Spleen (tissue), 11 donors: ENCODE results near the gene METTL2A. TPM values are rescaled to one million over a fixed set of nuclear protein-coding genes. Genes with fewer than 3 reads are reported as not detected.
"Not testable (repeated sequence)": the region's sequence is repeated elsewhere in the genome, so short reads cannot be mapped to it uniquely, and the experiment has no call there.

ENCODE experiments used
- DNase-seq: peaks from one replicate; pipeline ENCODE4 v3.0.0-alpha.2; 2020
- H3K27ac ChIP-seq, 8 donors: fragments of 200-600 bp; sonication (generic) in 7 of 8; 1 replicate in 4 of 8; 2 replicates in 4 of 8; pipeline versions ENCODE4 v1.5.0 to v1.8.0; 2016 to 2021; ENCODE audit warnings: inconsistent platforms in 4 of 8, mild to moderate bottlenecking in 4 of 8, moderate library complexity in 1 of 8
- H3K27me3 ChIP-seq, 7 donors: fragments of 200-600 bp; sonication (generic) in 6 of 7; replicated peaks in 1 of 7; 1 replicate in 4 of 7; 2 replicates in 3 of 7; pipeline versions ENCODE4 v1.5.0 to v1.8.0; 2016 to 2021; ENCODE audit warnings: inconsistent platforms in 3 of 7, mild to moderate bottlenecking in 1 of 7
- H3K36me3 ChIP-seq, 6 donors: fragments of 200-600 bp; sonication (generic) in 5 of 6; 1 replicate in 4 of 6; 2 replicates in 2 of 6; pipeline versions ENCODE4 v1.5.0 to v1.8.0; 2016 to 2021; ENCODE audit warnings: inconsistent platforms in 2 of 6
- H3K4me1 ChIP-seq, 6 donors: fragments of 200-600 bp; sonication (generic) in 5 of 6; 1 replicate in 3 of 6; 2 replicates in 3 of 6; pipeline versions ENCODE4 v1.5.0 to v1.8.0; 2016 to 2021; ENCODE audit warnings: inconsistent platforms in 3 of 6
- H3K4me3 ChIP-seq, 8 donors: fragments of 200-600 bp; sonication (generic) in 7 of 8; 1 replicate in 4 of 8; 2 replicates in 4 of 8; pipeline versions ENCODE4 v1.5.0 to v1.8.0; 2016 to 2021; ENCODE audit warnings: inconsistent platforms in 4 of 8, mild to moderate bottlenecking in 4 of 8, moderate library complexity in 2 of 8
- H3K9me3 ChIP-seq, 8 donors: fragments of 200-600 bp; sonication (generic) in 7 of 8; 1 replicate in 4 of 8; 2 replicates in 4 of 8; pipeline versions ENCODE4 v1.5.0 to v1.8.0; 2016 to 2021; ENCODE audit warnings: inconsistent platforms in 4 of 8
- CTCF ChIP-seq, 11 experiments: fragments of 200-600 bp in 7 of 11; fragments of 450-650 bp in 4 of 11; sonication (generic) in 4 of 11; IDR thresholded peaks in 8 of 11; conservative IDR thresholded peaks in 3 of 11; 1 replicate in 7 of 11; 2 replicates in 4 of 11; pipeline versions ENCODE4 v1.4.0 to v1.8.0; 2016 to 2021; ENCODE audit warnings: antibody characterized with exemption in 11 of 11, inconsistent platforms in 4 of 11, mild to moderate bottlenecking in 1 of 11
- POLR2A ChIP-seq, 3 donors: fragments of 450-650 bp; IDR thresholded peaks; one replicate each; pipeline ENCODE4 v1.5.1; 2017; ENCODE audit warnings: antibody characterized with exemption in 3 of 3, mild to moderate bottlenecking in 1 of 3
- POLR2AphosphoS5 ChIP-seq, 3 donors: sonication (generic); formaldehyde crosslinking; IDR thresholded peaks; one replicate each; pipeline ENCODE4 v1.5.1; 2017; ENCODE audit warnings: antibody characterized with exemption in 3 of 3
- WGBS, 5 donors: extraction: QIAGEN DNeasy Blood & Tissue Kit in 3 of 5; methylation state at CpG; one replicate each; pipeline versions ENCODE4 v1.1.5 to v1.1.7; 2013 to 2018; 5-methylcytosine and 5-hydroxymethylcytosine counted together
- intact Hi-C: fragments of 100-400 bp; cut with DNase I; formaldehyde crosslinking; loops from one replicate; pipeline ENCODE4 v1.15.0; 2023; ENCODE audit warnings: low total_unique reads
- polyA plus RNA-seq, 3 donors: library from polyadenylated mRNA; stranded (reverse); fragments of 200-250 nt; gene quantifications; one replicate each; pipeline ENCODE4 v1.2.1, GENCODE V29; 2013
- total RNA-seq, 7 donors: library from RNA; depleted of rRNA in 3 of 7; stranded (reverse); fragments of >200 nt in 3 of 7; fragmentation: NEBNext Ultra II Directional in 4 of 7; extraction: Animal tissue kit (Norgen Biotek cat#: 25700) in 4 of 7; gene quantifications; one replicate each; pipeline versions ENCODE4 v1.1.0 to v1.2.1, GENCODE V29; 2016 to 2021
- donor health status: healthy with polysubstance abuse.
- donor health status: DM: no; HTN: no; CAD: no; lungs with moderate emphysema.
- donor health status: DM: no; HTN: no; CAD: no.
- donor health status: Bipolar disorder and iron deficiency.
- donor health status: healthy.
- donor health status: DM: no; HTN: no; CAD: no.
- donor health status: DM: yes; HTN: yes; CAD: no.

The METTL2A gene
- total and polyA plus RNA-seq, 10 donors, result 3.8 to 16.1 (median 12.5) TPM

GRCh38 chr17:62444063-62444462, 20.4 kb downstream of the METTL2A start:
- H3K9me3 ChIP-seq, result no peaks in the 10 kb centered on the region
- H3K4me1 ChIP-seq, result no peaks in the 10 kb centered on the region
- 92 to 100% (median 97%) methylated on average over 4 of the region's 4 CpGs for WGBS, 5 donors
- TF ChIP-seq POLR2AphosphoS5 (IDR thresholded peaks at IDR 0.05) (no peak), POLR2A (IDR thresholded peaks at IDR 0.05) (no peak), CTCF (IDR thresholded peaks at IDR 0.05 in 8 of 11, conservative IDR thresholded peaks at IDR 0.05 in 3 of 11) (no peak)
- no peaks in the 10 kb centered on the region for H3K27me3 ChIP-seq
- peaks cover 0 to 96% (median 79%) of the 10 kb centered on the region in 6 donors for H3K36me3 ChIP-seq
- no peak overlapping the region for H3K27ac ChIP-seq
- H3K4me3 ChIP-seq, result no peak overlapping the region
- intact Hi-C loops, result no loop called here
- no peak for DNase-seq

GRCh38 chr17:62445791-62446190, 22.1 kb downstream of the METTL2A start:
- WGBS, 5 donors, result 91 to 92% (median 92%) methylated on average over 4 of the region's 4 CpGs
- H3K9me3 ChIP-seq, DNase-seq, H3K27me3 ChIP-seq, H3K4me1 ChIP-seq, H3K27ac ChIP-seq, intact Hi-C loops, H3K4me3 ChIP-seq: not testable (repeated sequence)
- peaks cover 0 to 92% (median 80%) of the 10 kb centered on the region in 6 donors for H3K36me3 ChIP-seq

- intact Hi-C loops, H3K4me3 ChIP-seq, DNase-seq, H3K27me3 ChIP-seq, H3K9me3 ChIP-seq: not testable (repeated sequence)
- Histone ChIP-seq H3K4me1 (peaks cover 0 to 31% (median 12%) of the 10 kb centered on the region in 6 donors), H3K27ac (peak overlapping the region in 5 of 8 donors; percentile 31 to 75 (median 61)), H3K36me3 (peaks cover 0 to 28% (median 25%) of the 10 kb centered on the region in 6 donors)
- WGBS, 5 donors, result 46 to 84% (median 77%) methylated on average over 4 of the region's 4 CpGs
Measured at GRCh38 chr17:62452195-62452594, 28.5 kb downstream of the METTL2A start.

GRCh38 chr17:62453041-62453440, 29.3 kb downstream of the METTL2A start:
- Histone ChIP-seq H3K36me3 (peaks cover 0 to 19% (median 17%) of the 10 kb centered on the region in 6 donors), H3K27ac (peak overlapping the region in 4 of 8 donors; percentile 56 to 75 (median 64)), H3K4me1 (peaks cover 0 to 31% (median 12%) of the 10 kb centered on the region in 6 donors)
- WGBS, 5 donors, result 73 to 89% (median 82%) methylated on average over 5 of the region's 5 CpGs
- intact Hi-C loops, DNase-seq, H3K27me3 ChIP-seq, H3K9me3 ChIP-seq, H3K4me3 ChIP-seq: not testable (repeated sequence)

- peak overlapping the region in 1 of 8 donors; percentile 17 for H3K4me3 ChIP-seq
- H3K4me1 ChIP-seq, result peaks cover 0 to 31% (median 12%) of the 10 kb centered on the region in 6 donors
- H3K36me3 ChIP-seq, result peaks cover 0 to 13% (median 11%) of the 10 kb centered on the region in 6 donors
- DNase-seq, H3K9me3 ChIP-seq, H3K27me3 ChIP-seq, intact Hi-C loops: not testable (repeated sequence)
- WGBS, 5 donors, result 50 to 71% (median 54%) methylated on average over 4 of the region's 4 CpGs
- peak overlapping the region in 5 of 8 donors; percentile 56 to 75 (median 61) for H3K27ac ChIP-seq
Measured at GRCh38 chr17:62453656-62454055, 30.0 kb downstream of the METTL2A start.

- H3K27me3 ChIP-seq, H3K36me3 ChIP-seq, DNase-seq, intact Hi-C loops, H3K9me3 ChIP-seq: not testable (repeated sequence)
- peak overlapping the region in 1 of 8 donors; percentile 17 for H3K4me3 ChIP-seq
- peak overlapping the region in 5 of 8 donors; percentile 56 to 75 (median 61) for H3K27ac ChIP-seq
- peak in 1 of 3 donors; percentile 17 for TF ChIP-seq POLR2AphosphoS5 (IDR thresholded peaks at IDR 0.05)
- 50 to 70% (median 67%) methylated on average over 3 of the region's 3 CpGs for whole genome bisulfite sequencing, 5 donors
- peaks cover 0 to 31% (median 12%) of the 10 kb centered on the region in 6 donors for H3K4me1 ChIP-seq
Measured at GRCh38 chr17:62454111-62454510, 30.4 kb downstream of the METTL2A start.

- Histone ChIP-seq H3K27me3 (no peaks in the 10 kb centered on the region), H3K36me3 (no peaks in the 10 kb centered on the region), H3K4me3 (no peak overlapping the region), H3K9me3 (no peaks in the 10 kb centered on the region), H3K4me1 (peaks cover 0 to 31% (median 12%) of the 10 kb centered on the region in 6 donors), H3K27ac (no peak overlapping the region)
- intact Hi-C loops, result no loop called here
- WGBS, 5 donors, result 89 to 97% (median 91%) methylated on average over 7 of the region's 7 CpGs
- DNase-seq, result no peak
- TF ChIP-seq POLR2AphosphoS5 (IDR thresholded peaks at IDR 0.05) (no peak), CTCF (IDR thresholded peaks at IDR 0.05 in 8 of 11, conservative IDR thresholded peaks at IDR 0.05 in 3 of 11) (no peak), POLR2A (IDR thresholded peaks at IDR 0.05) (no peak)
Measured at GRCh38 chr17:62456016-62456415, 32.3 kb downstream of the METTL2A start.

GRCh38 chr17:62458483-62458882, 34.8 kb downstream of the METTL2A start:
- H3K27me3 ChIP-seq, H3K36me3 ChIP-seq, intact Hi-C loops, H3K9me3 ChIP-seq: not testable (repeated sequence)
- Histone ChIP-seq H3K27ac (peak overlapping the region in 5 of 8 donors; percentile 25 to 62 (median 43)), H3K4me1 (peaks cover 0 to 12% (median 3%) of the 10 kb centered on the region in 6 donors), H3K4me3 (peak overlapping the region in 2 of 8 donors; percentile 7 to 40)
- WGBS, 5 donors, result 58 to 71% (median 62%) methylated on average over 10 of the region's 10 CpGs
- DNase-seq, result peak; percentile 11

GRCh38 chr17:62464422-62464821, 40.7 kb downstream of the METTL2A start:
- WGBS, 5 donors, result 77 to 92% (median 81%) methylated on average over 3 of the region's 3 CpGs
- H3K4me1 ChIP-seq, H3K9me3 ChIP-seq, H3K4me3 ChIP-seq, H3K27ac ChIP-seq, H3K27me3 ChIP-seq, intact Hi-C loops, H3K36me3 ChIP-seq: not testable (repeated sequence)
- DNase-seq, result peak; percentile 0
